Fibroblast of skin of right quadriceps (primary cell): ENCODE measurements around the gene S100P.

ENCODE experiments used
- DNase-seq: peaks from one replicate; pipeline ENCODE4 v3.0.0-alpha.2; 2013

Gene S100P

DNA sequence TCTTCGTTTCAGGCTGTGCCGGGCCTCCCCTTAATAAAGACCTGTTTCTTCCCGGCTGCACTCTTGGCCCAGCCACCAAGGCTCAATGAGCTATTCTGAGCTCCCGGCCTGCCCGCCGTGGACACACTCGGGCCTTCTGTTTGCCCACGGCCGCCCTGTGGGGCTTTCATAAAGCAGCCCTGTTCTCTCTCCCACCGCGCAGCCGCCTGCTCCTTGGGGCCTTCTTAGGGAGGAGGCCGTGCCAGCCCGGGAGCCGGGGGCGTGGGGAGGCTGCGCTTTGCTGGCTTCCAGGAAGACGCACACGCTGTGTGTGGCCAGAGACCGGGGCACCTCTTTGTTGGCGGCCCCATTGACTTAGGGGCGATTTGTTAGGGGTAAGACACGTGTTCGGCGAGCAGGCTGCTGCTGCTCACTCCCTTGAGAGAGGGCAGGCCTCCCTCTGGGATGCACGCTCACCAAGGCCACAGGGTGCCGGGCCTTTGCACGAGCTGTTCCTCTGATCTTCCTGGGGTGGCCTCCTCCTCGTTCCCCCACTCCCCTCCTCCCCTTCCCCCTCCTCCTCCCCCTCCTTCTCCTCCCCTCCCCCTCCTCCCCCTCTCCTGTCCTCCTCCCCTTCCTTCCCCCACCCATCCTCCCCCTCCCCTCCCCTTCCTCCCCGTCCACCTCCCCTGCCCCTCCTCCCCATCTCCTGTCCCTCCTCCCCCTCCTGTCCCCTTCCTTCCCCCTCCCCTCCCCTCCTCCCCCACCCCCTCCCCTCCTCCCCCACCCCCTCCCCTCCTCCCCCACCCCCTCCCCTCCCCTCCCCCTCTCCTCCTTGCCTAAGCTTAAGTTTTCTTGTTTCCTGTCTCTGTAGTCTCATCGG, 33.6 kb downstream of the S100P start:
- DNase-seq: no peak

DNA sequence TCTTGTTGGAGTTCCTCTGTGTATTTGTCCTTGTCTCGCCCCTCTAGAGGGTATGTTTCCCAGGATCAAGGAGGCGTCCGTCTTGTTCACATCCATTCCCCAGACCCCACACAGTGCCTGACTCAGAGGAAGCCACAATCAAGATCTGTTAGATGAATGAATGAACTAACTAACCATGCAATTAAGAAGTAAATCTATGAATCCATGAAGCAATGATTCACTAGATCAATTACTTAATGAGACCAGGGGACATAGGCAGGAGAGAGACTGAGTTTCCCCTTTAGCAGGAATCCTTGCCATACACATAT, 34.2 kb downstream of the S100P start:
- DNase-seq: peak; percentile 12

DNA sequence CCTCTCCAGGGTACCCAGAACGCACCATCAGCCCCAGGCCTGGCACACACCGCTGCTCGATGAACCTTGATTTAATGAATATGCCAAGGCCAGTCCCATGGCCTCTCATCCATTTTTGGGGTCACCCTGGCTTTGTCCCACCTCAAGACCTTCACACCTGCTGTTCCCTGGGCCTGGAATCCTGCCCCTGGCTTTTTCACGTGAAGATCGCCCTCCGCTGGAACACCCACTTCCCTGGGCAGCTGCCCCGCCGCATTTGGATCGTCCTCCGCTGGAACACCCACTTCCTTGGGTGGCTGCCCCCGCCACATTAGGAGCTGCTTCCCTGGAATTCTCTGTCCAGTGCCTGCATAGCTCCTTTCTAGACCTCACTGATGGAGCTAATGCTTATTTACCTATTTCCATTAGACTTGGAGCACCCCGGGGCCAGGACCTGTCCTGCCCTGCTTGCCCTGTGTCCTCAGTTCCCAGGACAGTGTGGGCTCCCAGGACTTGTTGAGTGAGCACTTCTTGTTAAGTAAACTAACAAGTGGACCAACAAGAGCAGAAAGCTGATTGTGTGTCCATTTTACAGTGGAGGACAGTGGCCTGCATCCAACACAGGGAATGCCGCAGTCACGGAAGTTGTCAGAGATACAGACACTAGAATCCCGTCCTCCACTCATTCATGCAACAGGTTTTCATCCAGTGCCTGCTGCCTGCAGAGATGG, 34.8 kb downstream of the S100P start:
- no peak for DNase-seq

DNA sequence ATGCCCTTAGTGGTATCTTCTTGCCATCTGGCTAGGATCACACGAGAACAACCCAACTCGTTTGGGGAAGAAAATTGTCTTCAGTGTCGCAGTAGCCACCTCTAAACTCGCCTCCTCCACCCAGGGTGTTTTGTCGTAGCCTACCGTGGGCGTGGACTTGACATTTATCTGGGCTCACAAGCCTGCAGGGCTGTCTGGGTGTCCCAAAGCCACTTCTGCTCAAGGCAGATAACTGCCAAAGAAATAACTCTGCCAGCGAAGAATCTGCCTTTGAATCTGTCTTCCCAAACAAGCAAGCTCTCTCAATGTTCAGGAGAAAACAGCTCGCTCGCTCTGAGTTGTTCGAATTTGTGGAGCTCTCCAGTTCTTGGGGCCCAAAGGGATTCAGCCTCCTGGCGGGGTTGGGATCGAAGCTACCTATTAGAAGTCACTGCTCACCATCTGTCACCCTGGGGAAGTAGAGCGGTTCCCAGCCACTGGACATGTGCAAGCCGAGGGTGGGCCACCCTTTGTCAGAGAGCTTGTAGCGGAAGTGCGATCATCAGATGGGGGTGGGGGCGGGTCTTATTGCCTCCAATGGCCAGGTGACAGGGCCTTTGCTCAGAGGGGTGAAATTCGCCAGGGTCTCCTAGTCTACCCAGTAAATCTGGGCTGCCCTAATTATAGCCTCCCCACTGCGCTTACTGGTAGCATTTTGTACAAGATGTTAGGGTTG, 37.1 kb downstream of the S100P start:
- no peak for DNase-seq

DNA sequence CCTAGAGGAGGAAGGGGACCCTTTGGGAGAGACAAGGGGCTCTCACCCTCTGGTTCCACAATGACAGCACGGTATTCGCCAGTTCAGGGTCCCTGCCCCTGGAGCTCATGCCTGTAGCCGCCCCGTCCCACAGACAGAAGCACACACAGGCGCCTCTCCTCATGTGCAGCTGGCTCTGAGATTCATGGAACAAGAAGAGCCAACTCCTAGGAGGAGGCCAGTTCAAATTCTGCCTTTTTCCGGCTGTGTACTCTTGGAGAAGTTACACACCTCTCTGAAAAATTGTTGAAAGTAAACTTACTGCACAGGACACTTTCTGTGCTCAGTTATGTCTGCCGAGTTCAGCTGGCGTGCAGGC, 37.6 kb downstream of the S100P start:
- DNase-seq: no peak

- no peak for DNase-seq
Measured at GRCh38 chr4:6731780-6732179, 38.1 kb downstream of the S100P start.

DNA sequence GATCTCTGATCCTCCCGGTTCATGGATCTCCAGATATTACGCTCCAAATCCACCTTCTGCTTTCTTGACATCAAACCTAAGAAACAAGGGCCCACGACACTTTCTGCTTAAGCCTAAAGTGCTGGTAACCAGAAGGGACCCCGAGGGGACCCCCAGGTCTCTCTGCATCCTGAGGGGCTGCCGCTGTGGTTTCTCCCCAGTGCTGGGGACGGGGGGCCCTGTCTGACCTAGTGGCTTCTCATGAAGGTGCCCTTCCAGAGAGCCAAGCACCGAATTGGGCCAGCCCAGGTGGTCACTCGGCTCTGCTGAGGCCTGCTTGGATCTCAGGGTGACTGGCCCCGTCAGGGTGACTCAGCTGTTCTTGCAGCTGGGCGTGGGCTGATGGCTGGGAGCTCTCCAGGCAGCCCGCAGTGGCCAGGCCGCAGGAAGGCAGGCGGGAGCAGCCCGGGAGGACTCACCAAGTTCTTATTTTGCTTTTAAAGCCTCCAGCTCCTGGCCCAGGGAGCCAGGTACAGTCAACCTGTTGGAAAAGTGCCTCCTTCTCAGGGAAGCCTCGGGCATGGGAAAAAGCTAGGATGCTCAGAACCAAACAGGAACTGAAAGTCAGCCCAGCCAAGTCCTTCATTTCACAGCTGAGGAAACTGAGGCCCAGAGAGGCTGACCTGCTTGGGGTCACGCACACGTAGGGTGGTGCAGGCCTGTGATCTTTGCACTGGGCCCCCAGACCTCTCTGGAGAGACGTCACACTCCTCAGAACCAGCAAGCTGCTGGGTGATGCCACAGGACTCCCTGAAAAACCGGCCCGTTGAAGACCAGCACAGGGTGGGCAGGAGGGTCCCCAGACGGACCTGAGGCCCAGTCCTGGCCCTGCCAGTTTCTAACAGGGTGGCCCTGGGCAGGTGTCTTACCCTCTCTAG, 39.0 kb downstream of the S100P start:
- peak; percentile 52 for DNase-seq

GRCh38 chr4:6733358-6734164, 39.9 kb downstream of the S100P start:
- DNase-seq: no peak

DNA sequence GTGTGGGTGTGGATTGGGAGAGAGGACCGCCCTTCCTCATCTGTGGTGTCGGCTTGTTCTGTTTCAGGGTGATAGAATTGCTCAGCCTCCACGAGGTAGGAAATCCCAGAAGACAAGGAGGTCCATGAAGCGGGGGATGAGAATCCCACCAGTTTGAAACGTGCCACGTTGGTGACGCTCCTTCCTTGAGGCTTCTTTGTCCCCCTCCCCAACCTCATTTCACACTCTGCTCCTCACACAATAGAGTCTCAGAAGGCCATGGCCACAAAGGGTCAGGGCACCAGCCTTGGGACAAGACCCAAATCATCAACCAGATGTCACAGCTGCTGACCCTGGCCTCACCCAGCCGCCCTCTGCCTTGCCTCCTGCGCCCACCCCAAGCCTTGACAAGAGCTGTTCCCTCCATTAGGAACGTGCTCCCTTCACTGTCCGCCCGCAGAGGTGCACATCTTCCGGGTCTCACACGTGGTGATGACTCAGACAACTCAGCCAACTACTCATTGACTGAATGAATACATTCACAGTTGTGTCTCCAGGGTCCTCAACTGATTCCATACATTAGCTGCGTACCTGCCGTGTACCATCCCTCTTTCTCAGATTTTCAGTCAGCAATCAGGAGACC, 40.6 kb downstream of the S100P start:
- DNase-seq: no peak

DNA sequence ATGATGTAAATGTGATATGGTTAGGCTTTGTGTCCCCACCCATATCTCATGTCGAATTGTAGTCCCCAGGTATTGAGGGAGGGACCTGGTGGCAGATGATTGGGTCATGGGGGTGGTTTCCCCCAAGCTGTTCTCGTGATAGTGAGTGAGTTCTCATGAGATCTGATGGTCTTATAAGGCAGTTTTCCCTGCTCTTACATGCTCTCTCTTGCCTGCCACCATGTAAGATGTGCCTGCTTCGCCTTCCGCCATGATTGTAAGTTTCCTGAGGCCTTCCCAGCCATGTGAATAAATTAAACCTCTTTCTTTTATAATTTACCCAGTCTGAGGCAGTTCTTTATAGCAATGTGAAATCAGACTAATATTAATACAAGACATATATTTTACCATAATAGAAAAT, 46.2 kb downstream of the S100P start:
- DNase-seq: no peak

DNA sequence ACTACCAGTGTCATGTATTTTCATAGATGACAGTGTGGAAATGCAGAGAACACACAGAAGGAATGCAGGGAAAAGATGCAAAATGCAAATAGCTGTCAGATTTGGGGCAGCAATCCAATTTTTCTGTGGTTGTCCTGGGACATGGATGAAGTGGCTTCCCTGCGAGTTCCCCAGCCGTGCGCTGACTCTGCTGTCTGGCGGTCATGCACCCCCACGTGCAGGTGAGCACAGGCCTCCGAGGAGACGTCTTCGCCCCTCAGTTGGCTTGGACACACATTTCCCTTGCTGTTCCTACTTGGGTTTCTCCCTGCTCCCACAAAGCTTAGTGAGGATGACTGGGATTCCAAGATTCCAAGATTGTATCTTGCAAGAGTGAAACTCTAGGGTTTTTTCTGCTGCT, 46.7 kb downstream of the S100P start:
- DNase-seq: no peak

DNA sequence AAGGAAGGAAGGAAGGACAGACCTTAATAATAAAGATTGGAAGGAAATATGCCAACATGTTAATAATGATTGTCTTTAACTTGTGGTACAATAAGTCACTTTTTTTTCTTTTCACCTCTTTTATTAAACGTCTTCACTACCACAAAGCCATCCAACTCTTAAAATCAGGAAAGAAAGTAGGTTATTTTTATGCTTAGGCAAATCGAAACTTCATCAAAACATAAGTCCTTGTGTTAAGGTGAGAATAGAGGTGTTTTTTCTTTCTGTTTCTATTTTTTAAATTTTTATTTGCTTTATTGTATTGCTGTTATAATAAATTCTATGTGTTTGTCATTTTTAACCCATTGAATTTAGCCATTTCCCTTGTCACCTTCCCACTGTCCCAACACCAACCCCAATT, 48.8 kb downstream of the S100P start:
- DNase-seq: no peak

DNA sequence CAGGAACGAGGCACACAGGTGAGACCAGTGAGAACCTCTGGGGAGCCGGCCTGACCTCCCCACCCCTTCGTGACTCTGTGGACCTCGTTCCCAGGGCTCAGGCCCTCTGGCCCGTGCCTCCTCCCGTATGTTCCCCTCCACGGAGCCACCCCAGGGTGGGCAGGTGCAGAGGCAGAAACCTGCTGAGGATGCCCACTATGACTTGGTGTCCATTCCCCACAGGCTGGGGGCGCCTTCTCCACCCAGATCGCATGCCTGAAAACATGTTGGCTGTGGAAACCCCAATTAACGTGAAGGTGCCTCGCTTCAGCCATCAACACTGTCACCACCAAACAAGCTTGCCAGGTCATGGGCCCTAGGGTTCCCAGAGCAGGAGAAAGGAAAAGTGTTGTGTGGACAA, 49.3 kb downstream of the S100P start:
- DNase-seq: no peak
